ENCODE results near the gene ROR2. TPM values are rescaled to one million over a fixed set of nuclear protein-coding genes. Genes with fewer than 3 reads are reported as not detected.

The ROR2 gene
- total and polyA plus RNA-seq, 4 donors, result 2.7 to 32.3 (median 9.2) TPM

GRCh38 chr9:91844701-91845291, 105.2 kb downstream of the ROR2 start:
- no peak for TF ChIP-seq CTCF (IDR thresholded peaks at IDR 0.05; ENCODE audit: control extremely low read depth, extremely low read depth)
- ATAC-seq (ENCODE audit: insufficient read depth, low FRiP score) (no peak), DNase-seq (no peak)
- Histone ChIP-seq H3K27ac (ENCODE audit: low read depth in 1 of 2, low read length in 1 of 2) (no peak overlapping the region), H3K4me3 (no peak overlapping the region), H3K36me3 (ENCODE audit: control insufficient read depth in 4 of 4, insufficient read depth in 4 of 4, low read length in 4 of 4) (no peaks in the 10 kb centered on the region), H3K9ac (ENCODE audit: insufficient read depth in 1 of 2, low read length in 2 of 2) (no peak overlapping the region), H3K9me3 (ENCODE audit: control insufficient read depth in 4 of 4, insufficient read depth in 3 of 4, low read length in 3 of 4) (no peaks in the 10 kb centered on the region), H3K4me1 (ENCODE audit: control insufficient read depth in 5 of 5, insufficient read depth in 5 of 5, low read length in 5 of 5) (peaks cover 0 to 47% (median 17%) of the 10 kb centered on the region in 5 donors), H3K27me3 (ENCODE audit: control insufficient read depth in 3 of 3, insufficient read depth in 3 of 3, low read length in 2 of 3) (no peaks in the 10 kb centered on the region)
- WGBS, 2 donors, result 78 to 87% methylated on average over 12 of the region's 12 CpGs

- no peak overlapping the region for H3K27ac ChIP-seq (ENCODE audit: low read depth in 1 of 2, low read length in 1 of 2)
- H3K4me1 ChIP-seq (ENCODE audit: control insufficient read depth in 5 of 5, insufficient read depth in 5 of 5, low read length in 5 of 5), result peaks cover 0 to 48% (median 19%) of the 10 kb centered on the region in 5 donors
- 20 to 31% methylated on average over 13 of the region's 13 CpGs for WGBS, 2 donors
- DNase-seq, result peak in 1 of 3 donors; percentile 38
- no peaks in the 10 kb centered on the region for H3K9me3 ChIP-seq (ENCODE audit: control insufficient read depth in 4 of 4, insufficient read depth in 3 of 4, low read length in 3 of 4)
- no peak overlapping the region for H3K4me3 ChIP-seq
- no peak overlapping the region for H3K9ac ChIP-seq (ENCODE audit: insufficient read depth in 1 of 2, low read length in 2 of 2)
- H3K27me3 ChIP-seq (ENCODE audit: control insufficient read depth in 3 of 3, insufficient read depth in 3 of 3, low read length in 2 of 3), result no peaks in the 10 kb centered on the region
- no peak for ATAC-seq (ENCODE audit: insufficient read depth, low FRiP score)
- no peaks in the 10 kb centered on the region for H3K36me3 ChIP-seq (ENCODE audit: control insufficient read depth in 4 of 4, insufficient read depth in 4 of 4, low read length in 4 of 4)
- no peak for TF ChIP-seq CTCF (IDR thresholded peaks at IDR 0.05; ENCODE audit: control extremely low read depth, extremely low read depth)
Measured at GRCh38 chr9:91844190-91844589, 105.8 kb downstream of the ROR2 start.

GRCh38 chr9:91843623-91844148, 106.3 kb downstream of the ROR2 start:
- TF ChIP-seq CTCF (IDR thresholded peaks at IDR 0.05; ENCODE audit: control extremely low read depth, extremely low read depth), result no peak
- H3K36me3 ChIP-seq (ENCODE audit: control insufficient read depth in 4 of 4, insufficient read depth in 4 of 4, low read length in 4 of 4), result no peaks in the 10 kb centered on the region
- H3K4me3 ChIP-seq, result no peak overlapping the region
- peaks cover 0 to 53% (median 24%) of the 10 kb centered on the region in 5 donors for H3K4me1 ChIP-seq (ENCODE audit: control insufficient read depth in 5 of 5, insufficient read depth in 5 of 5, low read length in 5 of 5)
- DNase-seq (peak; percentile 84 to 91 (median 88)), ATAC-seq (ENCODE audit: insufficient read depth, low FRiP score) (no peak)
- no peaks in the 10 kb centered on the region for H3K9me3 ChIP-seq (ENCODE audit: control insufficient read depth in 4 of 4, insufficient read depth in 3 of 4, low read length in 3 of 4)
- no peak overlapping the region for H3K9ac ChIP-seq (ENCODE audit: insufficient read depth in 1 of 2, low read length in 2 of 2)
- 9 to 23% methylated on average over 15 of the region's 15 CpGs for WGBS, 2 donors
- H3K27ac ChIP-seq (ENCODE audit: low read depth in 1 of 2, low read length in 1 of 2), result no peak overlapping the region
- no peaks in the 10 kb centered on the region for H3K27me3 ChIP-seq (ENCODE audit: control insufficient read depth in 3 of 3, insufficient read depth in 3 of 3, low read length in 2 of 3)

Data from lung (tissue), 12 donors.